T-helper 2 cell (primary cell): ENCODE data around the gene ZNF761.
"Not testable (repeated sequence)": the region's sequence is repeated elsewhere in the genome, so short reads cannot be mapped to it uniquely, and the experiment has no call there.

ENCODE experiments used
- DNase-seq, 5 experiments: peaks; one replicate each; pipeline versions ENCODE4 v3.0.0 to v3.0.0-alpha.2; 2012 to 2022
- total RNA-seq, 2 donors: gene quantifications; one replicate each; lab custom pipeline; 2026; lab: John Stamatoyannopoulos, UW

The ZNF761 gene
- 13.1 to 20.7 reads per million in 2 donors for total RNA-seq

DNA sequence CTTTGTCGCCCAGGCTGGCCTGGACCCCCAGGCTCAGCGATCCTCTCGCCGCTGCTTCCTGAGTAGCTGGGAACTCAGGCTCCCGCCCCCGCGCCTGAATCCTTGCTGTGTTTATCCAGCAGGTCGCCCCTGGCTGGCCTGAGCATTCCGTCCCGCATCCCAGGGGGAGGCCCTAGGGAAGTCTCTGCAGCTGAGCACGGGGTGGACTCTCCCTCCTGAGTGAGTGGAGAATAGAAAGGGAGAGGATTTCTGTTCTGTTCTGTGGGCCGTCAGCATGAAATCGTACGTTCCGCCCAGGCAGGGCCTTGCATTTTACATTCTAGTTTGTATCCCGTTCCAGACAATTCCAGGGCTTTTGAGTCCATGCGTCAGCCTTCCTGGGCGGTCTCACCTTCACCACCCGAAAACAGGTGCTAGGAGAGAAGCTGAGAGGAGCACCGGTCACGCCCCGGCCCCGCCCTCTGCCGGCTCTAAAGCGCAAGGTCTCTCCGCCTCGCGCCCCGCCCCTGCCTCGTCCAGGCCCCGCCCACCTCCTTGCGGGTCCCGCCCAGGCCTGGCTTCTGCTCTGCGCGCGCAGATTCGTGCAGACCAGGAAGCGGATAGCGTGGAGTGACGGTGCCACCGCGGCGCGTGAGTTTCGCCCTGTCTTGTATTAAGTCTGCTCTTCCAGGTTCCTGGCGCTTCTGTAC is at the start of gene ZNF761:
Gene ZNF761, plus strand, starts transcription at position 586 of the 689 bp plus-strand sequence. CDS start 15,285 bp downstream, outside the sequence.
- peak; percentile 93 to 99 (median 95) for DNase-seq

DNA sequence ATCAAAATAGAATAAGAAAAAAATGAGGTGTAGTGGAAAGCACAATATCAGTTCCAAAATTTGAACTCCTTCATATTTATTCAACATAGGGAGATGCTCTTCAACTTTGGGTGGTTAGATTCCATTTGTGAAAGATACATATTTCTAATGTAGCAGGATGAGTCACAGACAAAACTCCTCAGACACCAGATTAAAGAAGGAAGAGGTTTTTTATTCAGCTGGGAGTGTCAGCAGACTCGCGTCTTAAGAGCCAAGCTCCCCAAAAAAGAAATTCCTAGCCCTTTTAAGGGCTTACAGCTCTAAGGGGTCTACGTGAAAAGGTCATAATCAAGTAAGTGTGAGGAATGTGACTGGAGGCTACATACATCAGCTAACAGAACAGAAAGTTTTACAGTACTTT is 43.6 kb upstream of the ZNF761 start:
- DNase-seq, result no peak

DNA sequence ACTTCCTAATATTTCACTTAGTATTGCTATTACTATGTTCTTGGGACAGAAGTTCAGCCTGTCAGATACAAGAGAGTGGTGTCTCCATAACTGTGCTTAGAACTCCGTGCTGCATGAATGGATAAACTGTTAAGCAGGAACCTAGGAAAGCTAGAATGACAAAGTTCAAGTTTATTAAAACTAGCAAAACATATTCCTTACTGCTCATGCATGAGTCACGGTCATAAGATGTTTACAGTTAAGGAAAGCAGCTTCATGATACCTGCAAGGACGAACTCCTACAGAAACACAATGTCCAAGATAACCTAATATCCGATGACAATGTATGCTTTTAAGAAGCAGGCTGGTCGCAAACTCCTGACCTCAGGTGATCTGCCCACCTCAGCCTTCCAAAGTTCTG is 42.9 kb upstream of the ZNF761 start:
- no peak for DNase-seq

DNA sequence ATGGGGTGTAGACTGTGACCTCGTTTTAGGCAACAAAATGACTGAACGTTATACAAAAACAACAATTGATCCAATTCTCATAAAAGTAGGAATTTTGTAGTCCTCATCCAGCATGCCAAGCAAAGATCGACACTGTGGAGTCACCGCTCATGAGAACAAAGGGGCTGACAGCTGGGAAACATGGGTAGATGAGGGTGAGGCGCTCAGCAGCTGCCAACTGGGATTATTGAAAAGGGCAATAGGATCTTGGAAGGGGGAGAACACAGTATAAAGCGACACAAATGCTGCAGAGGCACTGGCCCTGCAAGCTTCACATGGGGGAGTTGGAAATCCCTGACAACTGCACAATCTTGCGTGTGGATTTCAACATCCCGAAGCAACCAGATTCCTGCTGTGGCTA is 42.2 kb upstream of the ZNF761 start:
- DNase-seq, result no peak

DNA sequence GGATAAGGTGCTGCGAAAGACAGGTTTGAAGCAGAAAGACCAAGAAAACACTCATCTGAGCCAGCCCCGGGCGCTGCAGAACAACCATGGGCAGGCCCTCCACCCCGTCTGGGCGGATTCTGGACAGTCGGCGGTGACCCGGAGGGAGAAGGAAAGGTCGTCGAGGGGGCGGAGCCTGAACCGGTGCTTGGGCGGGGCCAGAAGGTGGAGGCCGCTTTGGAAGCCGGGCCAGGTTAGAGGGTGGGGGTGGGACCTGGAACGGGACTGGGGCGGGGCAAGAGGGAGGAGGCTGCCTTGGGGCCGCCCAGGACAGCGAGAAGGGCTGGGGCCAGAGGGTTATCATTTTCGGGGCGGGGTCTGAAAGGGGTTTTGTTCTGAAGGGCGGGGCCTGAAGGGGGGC is 41.8 kb upstream of the ZNF761 start:
- DNase-seq, result no peak

DNA sequence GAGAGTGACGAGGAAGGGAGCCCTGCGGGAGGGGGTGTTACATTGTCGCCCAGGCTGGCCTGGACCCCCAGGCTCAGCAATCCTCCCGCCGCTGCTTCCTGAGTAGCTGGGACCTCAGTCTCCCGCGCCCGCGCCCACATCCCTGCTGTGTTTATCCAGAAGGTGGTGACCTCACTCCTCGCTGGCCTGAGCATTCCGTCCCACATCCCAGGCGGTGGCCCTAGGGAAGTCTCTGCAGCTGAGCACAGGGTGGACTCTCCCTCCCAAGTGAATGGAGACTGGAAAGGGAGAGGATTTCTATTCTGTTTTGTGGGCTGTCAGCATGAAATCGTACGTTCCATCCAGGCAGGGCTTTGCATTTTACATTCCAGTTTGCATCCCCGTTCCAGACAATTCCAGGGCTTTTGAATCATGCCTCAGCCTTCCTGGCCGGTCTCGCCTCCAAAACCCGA is 37.2 kb upstream of the ZNF761 start:
- no peak for DNase-seq

DNA sequence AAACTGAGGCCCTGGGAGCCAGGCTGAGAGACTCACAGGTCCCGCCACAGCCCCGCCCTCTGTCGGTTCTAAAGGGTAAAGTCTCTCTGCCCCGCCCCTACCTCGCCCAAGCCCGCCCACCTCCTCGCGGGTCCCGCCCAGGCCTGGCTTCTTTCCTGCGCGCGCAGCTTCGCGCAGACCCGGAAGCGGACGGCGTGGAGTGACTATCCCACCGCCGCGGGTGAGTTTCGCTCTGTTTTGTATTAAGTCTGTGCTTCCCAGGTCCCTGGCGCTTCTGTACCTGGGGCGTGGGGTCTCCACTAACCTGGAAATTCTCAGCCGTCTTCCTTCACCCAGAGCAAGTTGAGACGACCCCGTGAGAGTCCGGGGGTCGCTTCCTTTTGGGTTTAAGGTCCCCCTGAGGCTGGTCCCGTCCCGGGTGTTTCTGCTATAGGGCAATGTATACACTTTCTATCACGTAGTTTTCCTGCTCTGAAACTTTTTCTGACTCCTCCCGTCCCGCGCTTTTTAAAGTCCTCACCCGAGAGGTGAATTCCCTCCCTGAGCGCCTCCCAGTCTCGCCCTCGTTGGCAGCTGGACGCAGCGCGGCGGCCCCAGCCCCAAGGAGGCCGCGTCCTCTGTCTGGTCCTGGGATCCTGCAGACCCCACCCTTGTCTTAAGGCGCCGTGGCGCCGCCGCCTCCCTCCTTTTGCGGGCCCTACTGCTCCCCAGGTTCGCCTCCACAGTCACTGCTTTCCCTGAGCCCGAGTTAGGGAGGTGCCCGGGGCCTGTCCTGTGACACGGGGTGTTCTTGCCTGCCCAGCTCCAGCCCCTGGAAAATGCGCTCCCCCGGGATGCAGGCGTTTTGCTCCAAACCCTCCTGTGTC is 36.6 kb upstream of the ZNF761 start, which contains the start of gene ZNF765:
Gene ZNF765, plus strand, starts transcription at position 176 of the 866 bp plus-strand sequence. CDS start 2,867 bp downstream, outside the sequence.
- DNase-seq, result peak; percentile 89 to 95 (median 93)

DNA sequence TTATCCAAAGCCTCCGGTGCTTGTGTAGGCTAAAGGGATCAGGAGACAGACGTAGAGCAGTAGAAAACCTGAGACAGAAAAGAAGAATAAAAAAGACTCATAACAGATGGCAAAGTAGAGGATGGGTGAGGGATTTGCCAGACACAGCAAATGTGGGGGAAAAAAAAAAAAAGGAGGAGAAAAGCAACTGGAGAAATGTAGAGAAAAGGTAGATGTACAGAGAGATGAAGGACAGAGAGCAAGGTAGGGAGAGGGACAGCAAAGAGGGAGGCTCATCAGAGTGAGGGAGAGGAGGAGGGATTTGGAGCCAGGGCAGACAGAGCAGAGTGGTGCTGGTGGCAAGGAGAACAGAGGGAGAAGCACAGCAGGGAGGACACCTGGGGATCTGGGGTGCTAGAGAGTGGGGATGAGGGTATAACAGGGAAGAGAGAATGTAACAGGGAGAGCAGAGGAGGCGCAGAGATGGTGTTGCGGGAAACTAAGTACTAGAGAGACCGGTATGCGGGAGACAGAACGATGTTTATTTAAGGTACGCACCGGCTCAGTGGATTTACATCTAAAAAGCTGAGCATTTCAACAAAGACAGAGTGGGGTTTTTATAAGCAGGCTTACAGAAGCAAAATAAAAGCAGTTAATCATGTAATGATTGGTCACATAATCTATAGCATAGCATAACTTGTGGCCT is 35.8 kb upstream of the ZNF761 start:
- DNase-seq, result not testable (repeated sequence)

DNA sequence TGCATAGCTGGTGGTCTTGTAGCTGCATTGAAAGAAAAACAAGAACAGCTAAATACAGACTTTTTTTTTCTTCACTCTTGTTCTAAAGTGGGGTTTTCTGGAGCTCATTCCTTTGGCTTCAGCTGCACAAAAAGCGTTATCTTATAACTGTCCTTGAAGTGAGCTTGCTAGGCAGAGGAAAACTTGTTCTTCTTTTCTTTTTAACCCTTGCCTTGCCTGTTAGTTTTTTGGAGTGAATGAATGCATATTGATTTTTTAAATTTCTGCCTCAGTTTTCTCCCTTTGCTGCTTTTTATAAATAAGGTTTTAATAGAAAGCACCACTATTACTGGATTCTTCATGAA is 35.3 kb upstream of the ZNF761 start:
- no peak for DNase-seq

DNA sequence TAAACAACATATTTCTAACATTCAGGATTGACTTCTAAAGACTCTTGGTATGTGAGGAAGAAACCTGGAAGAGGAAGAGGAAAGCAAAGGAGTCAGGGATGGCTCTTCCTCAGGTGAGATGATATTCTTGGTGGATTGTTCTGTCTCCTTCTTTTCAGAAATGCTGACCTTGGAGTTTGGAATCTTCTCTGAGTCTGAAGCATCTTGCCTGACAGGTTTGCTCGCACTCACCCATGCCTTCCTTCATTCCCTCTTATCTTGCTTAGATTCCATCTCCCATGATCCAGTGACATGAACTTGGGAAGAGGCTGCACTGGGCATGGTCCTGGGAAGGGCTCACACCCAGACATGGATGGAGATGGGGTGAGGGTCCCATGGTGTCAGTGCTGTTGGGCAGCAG is 33.9 kb upstream of the ZNF761 start:
- DNase-seq, result not testable (repeated sequence)

DNA sequence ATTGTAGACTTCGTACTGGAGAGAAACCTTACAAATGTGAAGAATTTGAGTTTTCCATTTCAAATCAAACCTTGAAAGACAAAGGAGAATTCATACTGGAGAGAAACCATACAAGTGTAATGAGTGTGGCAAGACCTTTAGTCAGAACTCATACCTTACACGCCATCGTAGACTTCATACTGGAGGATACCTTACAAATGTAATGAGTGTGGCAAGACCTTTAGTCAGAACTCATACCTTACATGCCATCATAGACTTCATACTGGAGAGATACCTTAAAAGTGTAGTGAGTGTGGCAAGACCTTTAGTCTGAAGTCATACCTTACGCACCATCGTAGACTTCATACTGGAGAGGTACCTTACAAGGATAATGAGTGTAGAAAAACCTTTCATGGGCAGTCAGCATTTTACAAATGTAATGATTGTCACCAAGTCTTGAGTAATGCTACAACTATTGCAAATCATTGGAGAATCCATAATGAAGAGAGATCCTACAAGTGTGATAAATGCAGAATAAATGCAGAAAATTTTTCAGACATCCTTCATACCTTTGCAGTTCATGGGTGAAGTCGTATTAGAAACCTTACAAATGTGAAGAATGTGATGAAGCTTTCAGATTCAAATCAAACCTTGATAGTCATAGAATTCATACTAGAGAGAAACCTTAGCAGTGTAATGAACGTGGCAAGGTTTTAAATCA is 22.1 kb upstream of the ZNF761 start:
- DNase-seq, result no peak

DNA sequence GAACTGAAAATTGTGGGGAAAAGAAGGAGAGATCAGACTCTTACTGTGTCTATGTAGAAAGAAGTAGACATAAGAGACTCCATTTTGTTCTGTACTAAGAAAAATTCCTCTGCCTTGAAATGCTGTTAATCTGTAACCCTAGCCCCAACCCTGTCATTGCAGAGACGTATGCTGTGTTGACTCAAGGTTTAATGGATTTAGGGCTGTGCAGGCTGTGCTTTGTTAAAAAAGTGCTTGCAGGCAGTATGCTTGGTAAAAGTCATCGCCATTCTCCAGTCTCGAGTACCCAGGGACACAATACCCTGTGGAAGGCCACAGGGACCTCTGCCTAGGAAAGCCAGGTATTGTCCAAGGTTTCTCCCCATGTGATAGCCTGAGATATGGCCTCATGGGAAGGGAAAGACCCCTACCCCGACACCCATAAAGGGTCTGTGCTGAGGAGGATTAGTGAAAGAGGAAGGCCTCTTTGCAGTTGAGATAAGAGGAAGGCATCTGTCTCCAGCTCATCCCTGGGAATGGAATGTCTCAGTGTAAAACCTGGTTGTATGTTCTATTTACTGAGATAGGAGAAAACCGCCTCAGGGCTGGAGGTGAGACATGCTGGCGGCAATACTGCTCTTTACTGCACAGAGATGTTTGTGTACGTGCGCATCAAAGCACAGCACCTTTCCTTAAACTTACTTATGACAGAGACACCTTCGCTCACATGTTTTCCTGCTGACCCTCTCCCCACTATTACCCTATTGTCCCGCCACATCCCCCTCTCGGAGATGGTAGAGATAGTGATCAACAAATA is 11.1 kb upstream of the ZNF761 start:
- DNase-seq, result not testable (repeated sequence)

DNA sequence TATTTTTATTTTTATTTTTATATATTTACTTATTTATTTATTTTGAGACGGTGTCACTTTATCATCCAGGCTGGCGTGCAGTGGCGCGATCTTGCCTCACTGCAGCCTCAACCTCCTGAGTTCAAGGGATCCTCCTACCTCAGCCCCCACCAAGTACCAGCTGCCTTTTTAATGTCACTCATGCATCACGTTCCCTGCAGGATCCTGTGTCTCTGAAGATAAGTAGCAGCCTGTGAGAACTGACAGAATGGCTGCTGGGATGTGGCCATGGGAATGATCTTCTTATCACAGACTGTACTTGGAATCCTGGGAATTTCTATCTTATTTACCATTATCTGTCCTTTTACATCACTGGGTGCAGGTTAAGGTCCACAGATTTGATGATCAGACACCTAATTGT is 9.2 kb upstream of the ZNF761 start:
- DNase-seq, result no peak

DNA sequence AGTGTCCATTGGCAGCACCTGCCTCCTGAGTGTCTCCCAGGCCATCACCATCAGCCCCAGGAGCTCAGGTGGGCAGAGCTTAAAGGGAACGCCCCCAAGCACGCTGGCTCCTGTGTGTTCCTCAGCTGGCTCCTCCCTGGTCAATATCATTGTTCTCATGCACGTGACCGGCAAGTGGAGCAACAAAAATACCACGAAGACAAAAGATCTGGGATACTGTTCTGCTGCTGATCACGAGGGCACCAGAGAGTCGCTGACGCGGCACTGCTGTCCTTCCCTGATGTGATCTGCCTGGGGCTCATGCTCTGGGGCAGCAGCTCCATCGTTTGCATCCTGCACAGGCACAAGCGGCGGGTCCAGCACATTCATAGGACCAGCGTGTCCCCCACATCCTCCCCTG is 8.7 kb upstream of the ZNF761 start:
- DNase-seq, result not testable (repeated sequence)

DNA sequence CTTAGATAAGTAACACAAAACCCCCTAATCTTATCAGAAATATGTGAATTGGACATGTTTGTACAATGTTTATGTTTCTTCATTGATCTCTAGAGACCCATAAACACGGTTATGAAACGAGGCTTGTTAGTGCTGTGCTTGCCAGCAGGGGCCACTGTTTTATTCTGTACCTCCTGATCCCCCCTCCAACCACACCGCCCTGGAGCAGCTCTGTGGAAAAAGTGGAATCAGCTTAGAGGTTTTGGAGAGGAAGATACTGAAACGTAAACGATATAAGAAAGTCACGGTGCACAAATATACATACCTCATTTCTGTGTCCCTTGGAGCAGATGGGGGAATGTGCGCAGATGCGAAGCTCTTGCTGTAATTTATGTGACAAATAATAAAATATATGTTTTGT is 8.1 kb upstream of the ZNF761 start:
- DNase-seq, result not testable (repeated sequence)

DNA sequence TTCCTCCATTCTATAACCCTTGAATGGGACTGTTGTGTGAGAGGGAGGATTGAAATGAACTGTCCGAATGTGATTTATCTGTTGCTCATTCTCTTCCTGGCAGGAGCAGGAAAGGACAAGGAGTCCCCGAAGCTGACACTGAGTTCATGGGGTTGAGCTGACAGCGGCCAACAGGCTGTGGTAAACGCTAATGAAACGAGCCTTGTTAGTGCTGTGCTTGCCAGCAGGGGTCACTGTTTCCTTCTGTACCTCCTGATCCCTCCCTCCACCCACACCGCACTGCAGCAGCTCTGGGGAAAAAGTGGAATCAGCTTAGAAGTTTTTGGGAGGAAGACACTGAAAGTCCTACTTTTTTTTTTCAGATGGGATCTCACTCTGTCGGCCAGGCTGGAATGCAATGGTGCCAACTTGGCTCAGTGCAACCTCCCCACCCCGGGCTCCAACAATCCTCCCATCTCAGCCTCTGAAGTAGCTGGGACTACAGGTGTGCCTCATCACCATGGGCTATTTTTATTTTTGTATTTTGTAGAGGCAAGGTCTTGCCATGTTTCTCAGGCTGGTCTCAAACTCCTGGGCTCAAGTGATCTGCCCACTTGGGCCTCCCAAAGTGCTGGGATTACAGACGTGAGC is 6.7 kb upstream of the ZNF761 start:
- DNase-seq, result peak; percentile 17 to 57 (median 42)

DNA sequence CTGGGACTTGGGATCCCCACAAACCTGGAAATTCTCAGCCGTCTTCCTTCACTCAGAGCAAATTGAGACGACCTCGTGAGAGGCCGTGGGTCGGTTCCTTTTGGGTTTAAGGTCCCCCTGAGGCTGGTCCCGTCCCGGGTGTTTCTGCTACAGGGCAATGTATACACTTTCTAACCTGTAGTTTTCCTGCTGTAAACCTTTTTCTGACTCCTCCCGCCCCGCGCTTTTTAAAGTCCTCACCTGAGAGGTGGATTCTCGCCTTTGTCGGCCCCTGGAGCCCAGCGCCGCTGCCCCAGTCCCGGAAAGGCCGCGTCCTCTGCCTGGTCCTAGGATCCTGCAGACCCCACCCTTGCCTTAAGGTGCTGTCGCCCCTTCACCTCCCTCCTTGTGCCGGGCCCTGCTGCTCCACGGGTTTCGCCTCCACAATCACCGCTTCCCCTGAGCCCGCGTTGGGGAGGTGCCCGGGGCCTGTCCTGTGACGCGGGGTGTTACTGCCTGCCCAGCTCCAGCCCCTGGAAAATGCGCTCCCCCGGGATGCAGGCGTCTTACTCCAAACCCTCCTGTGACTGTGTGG is 391 bp downstream of the ZNF761 start:
- DNase-seq, result peak in 2 of 5 experiments; percentile 9 to 27

DNA sequence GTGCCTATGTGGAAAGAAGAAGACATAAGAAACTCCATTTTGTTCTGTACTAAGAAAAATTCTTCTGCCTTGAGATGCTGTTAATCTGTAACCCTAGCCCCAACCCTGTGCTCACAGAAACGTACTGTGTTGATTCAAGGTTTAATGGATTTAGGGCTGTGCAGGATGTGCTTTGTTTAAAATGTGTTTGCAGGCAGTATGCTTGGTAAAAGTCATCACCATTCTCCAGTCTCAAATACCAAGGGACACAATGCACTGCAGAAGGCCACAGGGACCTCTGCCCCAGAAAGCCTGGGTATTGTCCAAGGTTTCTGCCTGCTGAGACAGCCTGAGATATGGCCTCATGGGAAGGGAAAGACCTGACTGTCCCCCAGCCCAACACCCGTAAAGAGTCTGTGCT is 12.0 kb downstream of the ZNF761 start:
- not testable (repeated sequence) for DNase-seq

DNA sequence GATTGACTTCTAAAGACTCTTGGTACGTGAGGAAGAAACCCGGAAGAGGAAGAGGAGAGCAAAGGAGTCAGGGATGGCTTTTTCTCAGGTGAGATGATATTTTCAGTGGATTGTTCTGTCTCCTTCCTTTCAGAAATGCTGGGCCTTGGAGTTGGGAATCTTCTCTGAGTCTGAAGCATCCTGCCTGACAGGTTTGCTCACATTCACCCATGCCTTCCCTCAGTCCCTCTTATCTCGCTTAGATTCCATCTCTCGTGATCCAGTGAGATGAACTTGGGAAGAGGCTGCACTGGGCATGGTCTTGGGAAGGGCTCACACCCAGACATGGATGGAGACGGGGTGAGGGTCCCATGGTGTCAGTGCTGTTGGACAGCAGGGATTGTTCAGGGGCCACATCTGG is 15.4 kb downstream of the ZNF761 start:
- not testable (repeated sequence) for DNase-seq

DNA sequence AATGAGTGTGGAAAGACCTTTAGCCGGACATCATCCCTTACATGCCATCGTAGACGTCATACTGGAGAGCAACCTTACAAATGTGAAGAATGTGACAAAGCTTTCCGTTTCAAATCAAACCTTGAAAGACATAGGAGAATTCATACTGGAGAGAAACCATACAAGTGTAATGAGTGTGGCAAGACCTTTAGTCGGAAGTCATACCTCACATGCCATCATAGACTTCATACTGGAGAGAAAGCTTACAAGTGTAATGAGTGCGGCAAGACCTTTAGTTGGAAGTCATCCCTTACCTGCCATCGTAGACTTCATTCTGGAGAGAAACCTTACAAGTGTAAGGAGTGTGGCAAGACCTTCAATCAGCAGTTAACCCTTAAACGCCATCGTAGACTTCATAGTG is 24.0 kb downstream of the ZNF761 start:
- DNase-seq, result no peak
